Measurements from ENCODE around the gene PSEN1. TPM values are rescaled to one million over a fixed set of nuclear protein-coding genes. Genes with fewer than 3 reads are reported as not detected.

PSEN1 gene
- total RNA-seq, 1 experiment from 2014 or later = 26.9 TPM

DNA sequence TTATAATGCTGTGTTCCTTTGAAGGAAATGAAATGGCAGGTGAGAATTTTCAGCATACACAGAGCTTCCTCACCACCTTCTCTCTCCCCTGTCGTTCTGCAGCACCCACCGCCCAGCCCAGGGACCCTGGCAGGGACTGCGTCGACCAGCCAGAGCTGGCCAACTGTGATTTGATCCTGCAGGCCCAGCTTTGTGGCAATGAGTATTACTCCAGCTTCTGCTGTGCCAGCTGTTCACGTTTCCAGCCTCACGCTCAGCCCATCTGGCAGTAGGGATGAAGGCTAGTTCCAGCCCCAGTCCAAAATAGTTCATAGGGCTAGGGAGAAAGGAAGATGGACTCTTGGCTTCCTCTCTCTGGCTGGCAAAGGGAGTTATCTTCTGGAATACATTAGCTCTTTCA is 136.1 kb downstream of the PSEN1 start (continued):
- TF ChIP-seq, protein P1, sequence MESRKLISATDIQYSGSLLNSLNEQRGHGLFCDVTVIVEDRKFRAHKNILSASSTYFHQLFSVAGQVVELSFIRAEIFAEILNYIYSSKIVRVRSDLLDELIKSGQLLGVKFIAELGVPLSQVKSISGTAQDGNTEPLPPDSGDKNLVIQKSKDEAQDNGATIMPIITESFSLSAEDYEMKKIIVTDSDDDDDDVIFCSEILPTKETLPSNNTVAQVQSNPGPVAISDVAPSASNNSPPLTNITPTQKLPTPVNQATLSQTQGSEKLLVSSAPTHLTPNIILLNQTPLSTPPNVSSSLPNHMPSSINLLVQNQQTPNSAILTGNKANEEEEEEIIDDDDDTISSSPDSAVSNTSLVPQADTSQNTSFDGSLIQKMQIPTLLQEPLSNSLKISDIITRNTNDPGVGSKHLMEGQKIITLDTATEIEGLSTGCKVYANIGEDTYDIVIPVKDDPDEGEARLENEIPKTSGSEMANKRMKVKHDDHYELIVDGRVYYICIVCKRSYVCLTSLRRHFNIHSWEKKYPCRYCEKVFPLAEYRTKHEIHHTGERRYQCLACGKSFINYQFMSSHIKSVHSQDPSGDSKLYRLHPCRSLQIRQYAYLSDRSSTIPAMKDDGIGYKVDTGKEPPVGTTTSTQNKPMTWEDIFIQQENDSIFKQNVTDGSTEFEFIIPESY (IDR thresholded peaks at IDR 0.05; ENCODE audit: extremely low read depth, insufficient replicate concordance, low read length) = no peak
- TF ChIP-seq ELF1 (IDR thresholded peaks at IDR 0.05; ENCODE audit: borderline replicate concordance, low read depth) = no peak
- TF ChIP-seq ZFX (IDR thresholded peaks at IDR 0.05) = no peak
- no peak for TF ChIP-seq RAD21 (IDR thresholded peaks at IDR 0.05; ENCODE audit: low read depth)
- no peak for TF ChIP-seq CEBPB (IDR thresholded peaks at IDR 0.05; ENCODE audit: low read depth)
- TF ChIP-seq SRF (IDR thresholded peaks at IDR 0.05; ENCODE audit: low read depth) = no peak

Other genes with a start within 250 kb of the PSEN1 start
- gene DPF3, start 242.4 kb upstream of the PSEN1 start, total RNA-seq (2021; ENCODE audit: unreplicated experiment) = 0.27 TPM
- 19.3 TPM for gene DCAF4, start 210.0 kb upstream of the PSEN1 start, total RNA-seq (2021; ENCODE audit: unreplicated experiment)
- gene ZFYVE1, start 109.4 kb upstream of the PSEN1 start, total RNA-seq (2021; ENCODE audit: unreplicated experiment) = 7.7 TPM
- gene RBM25, start 78.0 kb upstream of the PSEN1 start, total RNA-seq (2021; ENCODE audit: unreplicated experiment) = 80.1 TPM
- gene PAPLN, start 101.0 kb downstream of the PSEN1 start, total RNA-seq (2021; ENCODE audit: unreplicated experiment) = 9.6 TPM

Measured in HCT116 (cell line).